ENCODE measurements around the gene CCR9. TPM values are rescaled to one million over a fixed set of nuclear protein-coding genes. Genes with fewer than 3 reads are reported as not detected.

CCR9 gene
- total RNA-seq, 1 experiment from 2014 or later = not detected

- no peak overlapping the region for H3K9ac ChIP-seq (ENCODE audit: low read length)
- peaks cover 5 to 6% of the 10 kb centered on the region in 2 experiments; a peak in 3 of 4 replicates for H3K4me1 ChIP-seq (ENCODE audit: control insufficient read depth in 1 of 2, insufficient read depth in 2 of 2, low read length in 2 of 2)
- no peak overlapping the region for H3K4me3 ChIP-seq (replicated peaks in 1 of 2; ENCODE audit: low read depth in 1 of 2, low read length in 2 of 2)
- H3K27ac ChIP-seq (ENCODE audit: low read depth, low read length) = no peak overlapping the region
- intact Hi-C loops (cut with micrococcal nuclease) = no loop called here
- ChIA-PET RAD21 (ENCODE audit: low non-redundant PET in 1 of 2, low total read pairs in 2 of 2, uncharacterized antibody in 2 of 2, unreplicated experiment in 2 of 2) (no interaction called here), POLR2A (no interaction called here), CTCF (no interaction called here)
- no peak for DNase-seq (ENCODE audit: low read depth, low spot score)
- no peaks in the 10 kb centered on the region for H4K20me1 ChIP-seq (ENCODE audit: insufficient read depth)
- H2AFZ ChIP-seq (ENCODE audit: low read depth, low read length, poor library complexity, severe bottlenecking) = no peak overlapping the region
- no peaks in the 10 kb centered on the region for H3K9me3 ChIP-seq (ENCODE audit: control insufficient read depth in 1 of 2, insufficient read depth in 1 of 2, low read depth in 1 of 2, low read length in 2 of 2)
- TF ChIP-seq ZFX (IDR thresholded peaks at IDR 0.05) = no peak
- TF ChIP-seq MAX (IDR thresholded peaks at IDR 0.05) = no peak
- no peak for TF ChIP-seq REST (IDR thresholded peaks at IDR 0.05; ENCODE audit: low read depth)
- TF ChIP-seq TCF7L2 (IDR thresholded peaks at IDR 0.05; ENCODE audit: borderline replicate concordance, extremely low read depth, insufficient read depth, insufficient read length) = no peak
- no peak for TF ChIP-seq RAD21 (IDR thresholded peaks at IDR 0.05; ENCODE audit: low read depth)
- no peak for TF ChIP-seq EZH2 (IDR thresholded peaks at IDR 0.05)
- TF ChIP-seq JUND (IDR thresholded peaks at IDR 0.05) = no peak
- no peak for TF ChIP-seq EZH2phosphoT487 (IDR thresholded peaks at IDR 0.05; ENCODE audit: borderline replicate concordance)
- no peak for TF ChIP-seq FOSL1 (IDR thresholded peaks at IDR 0.05; ENCODE audit: low read depth)
- TF ChIP-seq EGR1 (IDR thresholded peaks at IDR 0.05; ENCODE audit: low read depth) = no peak
- no peak for TF ChIP-seq YY1 (IDR thresholded peaks at IDR 0.05; ENCODE audit: extremely low read depth, insufficient replicate concordance, low read depth, low read length)
- no peak for TF ChIP-seq SIN3A (IDR thresholded peaks at IDR 0.05; ENCODE audit: low read depth)
- no peaks in the 10 kb centered on the region for H3K9me2 ChIP-seq (ENCODE audit: insufficient read depth)
- no peak for ATAC-seq
- H3K27me3 ChIP-seq (ENCODE audit: insufficient read depth, low read length) = no peaks in the 10 kb centered on the region
- H3K79me2 ChIP-seq (ENCODE audit: insufficient read depth, low read length) = no peaks in the 10 kb centered on the region
- H3K36me3 ChIP-seq (ENCODE audit: control insufficient read depth in 1 of 2, insufficient read depth in 2 of 2, low read length in 2 of 2) = no peaks in the 10 kb centered on the region
- BruUV-seq (replicated peaks) = no TSS peak
- H3K4me2 ChIP-seq (ENCODE audit: low read length) = no peak overlapping the region
Observed at GRCh38 chr3:45889337-45889736, 3.0 kb downstream of the CCR9 start.

Measured in HCT116 (cell line).